Breast epithelium (tissue), 4 donors: ENCODE results near the gene TAS2R60. TPM values are rescaled to one million over a fixed set of nuclear protein-coding genes. Genes with fewer than 3 reads are reported as not detected.

Source experiments
- DNase-seq, 2 donors: peaks; one replicate each; pipeline ENCODE4 v3.0.0-alpha.2; 2019; ENCODE audit warnings: low spot score in 2 of 2
- H3K27ac ChIP-seq, 2 donors: fragments of 200-600 bp; sonication (generic) in 1 of 2; one replicate each; pipeline ENCODE4 v1.5.1; 2016 to 2019; ENCODE audit warnings: mild to moderate bottlenecking in 1 of 2
- H3K27me3 ChIP-seq, 2 donors: fragments of 200-600 bp; sonication (generic) in 1 of 2; one replicate each; pipeline versions ENCODE4 v1.5.1 to v1.6.0; 2017 to 2019; ENCODE audit warnings: control low read depth in 1 of 2, mild to moderate bottlenecking in 1 of 2
- H3K36me3 ChIP-seq: fragments of 200-600 bp; one replicate; pipeline ENCODE4 v1.5.1; 2019
- H3K4me1 ChIP-seq, 2 donors: fragments of 200-600 bp; sonication (generic); one replicate each; pipeline ENCODE4 v1.5.1; 2016 to 2019; ENCODE audit warnings: control low read depth in 1 of 2
- H3K4me3 ChIP-seq, 3 donors: fragments of 200-600 bp; sonication (generic); 1 replicate in 2 of 3; 2 replicates in 1 of 3; pipeline ENCODE4 v1.5.1; 2016 to 2019; ENCODE audit warnings: mild to moderate bottlenecking in 3 of 3, moderate library complexity in 2 of 3
- H3K9me3 ChIP-seq, 2 donors: fragments of 200-600 bp; sonication (generic) in 1 of 2; one replicate each; pipeline ENCODE4 v1.5.1; 2016 to 2019; ENCODE audit warnings: control low read depth in 1 of 2
- POLR2A ChIP-seq: fragments of 450-650 bp; IDR thresholded peaks from one replicate; pipeline ENCODE4 v1.6.1; 2016; ENCODE audit warnings: antibody characterized with exemption, mild to moderate bottlenecking, moderate library complexity
- POLR2AphosphoS5 ChIP-seq, 3 donors: sonication (generic); formaldehyde crosslinking; IDR thresholded peaks; one replicate each; pipeline ENCODE4 v1.6.1; 2017; ENCODE audit warnings: antibody characterized with exemption in 3 of 3
- intact Hi-C: fragments of 100-400 bp; cut with DNase I; formaldehyde crosslinking; loops from one replicate; pipeline ENCODE4 v1.15.1; 2023; ENCODE audit warnings: low total_unique reads
- total RNA-seq, 3 donors: library from RNA; depleted of rRNA; stranded (reverse); fragments of >200 nt; gene quantifications; one replicate each; pipeline ENCODE4 v1.1.0, GENCODE V29; 2016
- TF ChIP-seq, protein P1 (sequence below), 3 donors: fragments of 450-650 bp; IDR thresholded peaks; one replicate each; pipeline ENCODE4 v1.5.1; 2016 to 2017; ENCODE audit warnings: antibody characterized with exemption in 3 of 3, mild to moderate bottlenecking in 3 of 3, moderate library complexity in 3 of 3

The TAS2R60 gene, protein sequence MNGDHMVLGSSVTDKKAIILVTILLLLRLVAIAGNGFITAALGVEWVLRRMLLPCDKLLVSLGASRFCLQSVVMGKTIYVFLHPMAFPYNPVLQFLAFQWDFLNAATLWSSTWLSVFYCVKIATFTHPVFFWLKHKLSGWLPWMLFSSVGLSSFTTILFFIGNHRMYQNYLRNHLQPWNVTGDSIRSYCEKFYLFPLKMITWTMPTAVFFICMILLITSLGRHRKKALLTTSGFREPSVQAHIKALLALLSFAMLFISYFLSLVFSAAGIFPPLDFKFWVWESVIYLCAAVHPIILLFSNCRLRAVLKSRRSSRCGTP
- total RNA-seq: 1 to 10 TPM in 1 of 3 donors, not detected in 2; 1.6 TPM

DNA sequence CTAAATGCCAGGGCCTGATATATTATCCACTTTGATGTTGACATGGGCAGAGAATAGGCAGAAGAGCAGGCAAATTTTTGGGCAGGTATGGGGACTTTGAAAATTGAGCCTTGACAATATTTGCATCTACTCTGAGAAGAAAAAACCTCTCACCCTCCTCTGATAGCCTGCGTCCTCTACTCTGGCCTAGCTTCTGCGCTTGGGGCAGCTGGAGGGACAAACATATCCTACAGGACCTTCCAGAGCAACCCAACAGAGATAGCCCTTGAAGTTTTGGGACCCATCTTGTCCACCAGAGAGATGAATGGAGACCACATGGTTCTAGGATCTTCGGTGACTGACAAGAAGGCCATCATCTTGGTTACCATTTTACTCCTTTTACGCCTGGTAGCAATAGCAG is at the start of gene TAS2R60:
Gene TAS2R60, plus strand, starts transcription at position 301 of the 400 bp plus-strand sequence. Its CDS starts 0 bp downstream, at position 301.
- Histone ChIP-seq H3K27me3 (no peaks in the 10 kb centered on the region), H3K4me1 (no peaks in the 10 kb centered on the region), H3K4me3 (no peak within 1 kb of the TSS), H3K27ac (no peak within 1 kb of the TSS), H3K36me3 (no peaks in the 10 kb centered on the region), H3K9me3 (no peaks in the 10 kb centered on the region)
- intact Hi-C loops: no loop called here
- TF ChIP-seq POLR2A: no peak
- TF ChIP-seq, protein P1, sequence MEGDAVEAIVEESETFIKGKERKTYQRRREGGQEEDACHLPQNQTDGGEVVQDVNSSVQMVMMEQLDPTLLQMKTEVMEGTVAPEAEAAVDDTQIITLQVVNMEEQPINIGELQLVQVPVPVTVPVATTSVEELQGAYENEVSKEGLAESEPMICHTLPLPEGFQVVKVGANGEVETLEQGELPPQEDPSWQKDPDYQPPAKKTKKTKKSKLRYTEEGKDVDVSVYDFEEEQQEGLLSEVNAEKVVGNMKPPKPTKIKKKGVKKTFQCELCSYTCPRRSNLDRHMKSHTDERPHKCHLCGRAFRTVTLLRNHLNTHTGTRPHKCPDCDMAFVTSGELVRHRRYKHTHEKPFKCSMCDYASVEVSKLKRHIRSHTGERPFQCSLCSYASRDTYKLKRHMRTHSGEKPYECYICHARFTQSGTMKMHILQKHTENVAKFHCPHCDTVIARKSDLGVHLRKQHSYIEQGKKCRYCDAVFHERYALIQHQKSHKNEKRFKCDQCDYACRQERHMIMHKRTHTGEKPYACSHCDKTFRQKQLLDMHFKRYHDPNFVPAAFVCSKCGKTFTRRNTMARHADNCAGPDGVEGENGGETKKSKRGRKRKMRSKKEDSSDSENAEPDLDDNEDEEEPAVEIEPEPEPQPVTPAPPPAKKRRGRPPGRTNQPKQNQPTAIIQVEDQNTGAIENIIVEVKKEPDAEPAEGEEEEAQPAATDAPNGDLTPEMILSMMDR (IDR thresholded peaks at IDR 0.05): no peak
- no peak for TF ChIP-seq POLR2AphosphoS5 (IDR thresholded peaks at IDR 0.05)
- DNase-seq: no peak

DNA sequence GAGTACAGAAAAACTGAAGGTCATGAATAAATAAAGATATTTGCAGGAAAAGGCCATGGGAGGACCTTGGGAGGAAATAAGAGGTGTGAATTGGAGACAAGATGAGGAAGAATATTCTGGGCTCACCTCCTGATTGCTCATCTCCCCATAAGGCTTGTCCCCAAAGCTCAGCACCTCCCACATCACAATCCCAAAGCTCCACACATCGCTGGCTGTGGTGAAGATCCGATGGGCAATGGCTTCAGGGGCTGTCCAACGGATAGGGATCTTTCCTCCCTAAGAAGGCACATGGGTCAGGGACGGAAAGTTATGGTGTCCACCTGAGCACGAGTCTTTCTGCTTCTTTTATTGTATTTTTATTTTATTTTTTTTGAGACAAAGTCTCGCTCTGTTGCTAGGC is 49.2 kb upstream of the TAS2R60 start:
- H3K4me1 ChIP-seq: peaks cover 17 to 19% of the 10 kb centered on the region in 2 donors

DNA sequence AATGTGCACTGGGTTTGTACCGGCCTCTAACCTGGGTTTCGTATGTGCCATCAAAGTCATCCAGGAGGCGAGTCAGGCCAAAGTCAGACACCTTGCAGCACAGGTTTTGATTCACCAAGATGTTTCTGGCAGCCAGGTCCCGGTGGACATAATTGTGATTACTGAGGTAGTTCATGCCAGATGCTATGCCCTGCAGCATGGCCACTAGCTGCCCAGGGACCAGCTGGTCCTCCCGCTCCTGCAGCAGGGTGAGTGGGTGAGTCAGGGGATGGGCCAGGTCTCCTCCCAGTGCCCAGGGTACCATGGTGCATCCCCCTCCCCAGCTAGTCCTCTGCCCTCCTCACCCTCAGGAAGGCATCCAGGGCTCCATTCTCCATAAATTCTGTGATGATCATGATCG is 48.5 kb upstream of the TAS2R60 start:
- intact Hi-C loops: no loop called here
- Histone ChIP-seq H3K4me3 (no peak overlapping the region), H3K36me3 (no peaks in the 10 kb centered on the region), H3K9me3 (no peaks in the 10 kb centered on the region), H3K27me3 (no peaks in the 10 kb centered on the region), H3K4me1 (peaks cover 17 to 19% of the 10 kb centered on the region in 2 donors), H3K27ac (no peak overlapping the region)
- DNase-seq: no peak
- TF ChIP-seq, protein P1 (IDR thresholded peaks at IDR 0.05): no peak
- no peak for TF ChIP-seq POLR2AphosphoS5 (IDR thresholded peaks at IDR 0.05)
- no peak for TF ChIP-seq POLR2A

More for the DNA sequence above, 49.2 kb upstream of the TAS2R60 start:
- DNase-seq: no peak
- Histone ChIP-seq H3K4me3 (no peak overlapping the region), H3K27ac (no peak overlapping the region), H3K9me3 (no peaks in the 10 kb centered on the region), H3K27me3 (no peaks in the 10 kb centered on the region), H3K36me3 (no peaks in the 10 kb centered on the region)
- intact Hi-C loops: no loop called here
- TF ChIP-seq, protein P1 (IDR thresholded peaks at IDR 0.05): no peak
- no peak for TF ChIP-seq POLR2A
- TF ChIP-seq POLR2AphosphoS5 (IDR thresholded peaks at IDR 0.05): no peak

DNA sequence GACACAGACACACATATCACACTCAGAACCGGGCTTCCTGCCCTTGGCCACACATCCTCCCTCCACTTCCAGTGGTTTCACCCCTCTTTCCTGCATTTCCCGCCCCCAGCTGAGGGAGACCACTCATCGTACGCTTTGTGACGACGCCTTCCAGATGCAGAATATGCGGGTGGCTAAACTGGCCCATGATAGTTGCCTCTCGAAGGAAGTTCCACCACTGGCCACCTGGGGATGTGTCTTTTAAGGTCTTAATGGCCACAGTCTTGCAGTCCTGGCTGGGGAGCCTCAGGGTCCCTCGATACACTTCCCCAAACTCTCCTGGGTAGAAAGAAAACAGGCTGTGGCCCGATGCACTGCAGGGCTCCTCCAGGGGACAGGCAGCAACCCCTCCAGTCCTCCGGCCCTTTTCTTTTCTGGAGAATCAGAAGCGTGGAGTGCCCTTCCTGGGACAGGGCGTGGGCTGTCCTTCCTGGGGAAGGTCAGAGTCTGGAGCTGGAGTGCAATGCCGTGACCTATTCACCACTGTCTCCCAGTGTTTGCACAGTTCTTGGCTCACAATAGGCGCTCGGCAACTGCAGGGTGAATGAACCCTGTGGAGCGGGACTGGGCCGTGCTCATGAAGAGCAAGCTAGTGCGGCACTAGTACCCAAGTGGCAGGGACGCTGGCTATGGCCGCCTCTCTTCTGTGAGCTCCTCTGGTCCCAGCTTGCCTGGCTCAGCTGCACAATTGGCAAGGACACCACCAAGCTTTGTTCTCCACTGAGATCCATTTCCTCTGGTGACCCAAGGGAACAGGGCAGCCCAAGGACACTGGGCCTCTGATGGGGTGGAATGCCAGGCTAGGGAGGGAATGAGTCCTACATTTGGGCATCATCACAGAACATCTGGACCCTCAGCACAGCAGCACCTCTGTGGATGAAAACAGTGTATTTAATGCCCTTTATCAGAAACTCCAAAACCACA is 47.8 kb upstream of the TAS2R60 start:
- H3K4me1 ChIP-seq: peaks cover 17 to 19% of the 10 kb centered on the region in 2 donors
- H3K27me3 ChIP-seq: no peaks in the 10 kb centered on the region
- H3K36me3 ChIP-seq: no peaks in the 10 kb centered on the region
- H3K4me3 ChIP-seq: no peak overlapping the region
- H3K27ac ChIP-seq: no peak overlapping the region
- intact Hi-C loops: no loop called here
- DNase-seq: no peak
- TF ChIP-seq POLR2AphosphoS5 (IDR thresholded peaks at IDR 0.05): no peak
- TF ChIP-seq, protein P1 (IDR thresholded peaks at IDR 0.05): no peak
- TF ChIP-seq POLR2A: no peak
- no peaks in the 10 kb centered on the region for H3K9me3 ChIP-seq
